Endothelial cell of umbilical vein (primary cell): ENCODE data around the gene TMOD1. TPM values are rescaled to one million over a fixed set of nuclear protein-coding genes. Genes with fewer than 3 reads are reported as not detected.

Source experiments
- BruUV-seq: library from RNA; stranded (reverse); fragments of 400-500 nt; replicated peaks from 2 replicates; lab custom pipeline; 2021; lab: Mats Ljungman, UMichigan
- CTCF ChIA-PET: fragments of 300-600, 350-600 bp; sonication (Branson Sonifier 250); formaldehyde crosslinking; loops from one replicate; lab custom pipeline; 2021; ENCODE audit warnings: antibody characterized with exemption, inconsistent platforms; lab: Charles Lee
- POLR2A ChIA-PET: fragments of 300-600, 350-600 bp; sonication (Branson Sonifier 250); formaldehyde crosslinking; loops from one replicate; lab custom pipeline; 2021; ENCODE audit warnings: antibody characterized with exemption, inconsistent platforms; lab: Charles Lee
- DNase-seq: peaks from one replicate; pipeline ENCODE4 v3.0.0-alpha.2; 2011; ENCODE audit warnings: low read depth, low spot score
- FAIRE-seq: peaks from 2 replicates; lab custom pipeline; 2011; peaks lifted over from hg19 to GRCh38; lab: Jason Lieb, UNC
- H2AFZ ChIP-seq: 2 replicates; pipeline ENCODE4 v1.6.0; 2012; ENCODE audit warnings: low read depth, low read length, control low read depth, inconsistent platforms
- H3K27ac ChIP-seq: 2 replicates; pipeline ENCODE4 v1.5.1; 2011; ENCODE audit warnings: low read depth, mild to moderate bottlenecking, control low read depth, low read length, moderate library complexity; ENCODE audit not compliant: insufficient read depth
- H3K27me3 ChIP-seq, 2 experiments: 2 replicates each; pipeline versions ENCODE4 v1.6.0 to v1.6.1; 2011; ENCODE audit warnings: low read length in 2 of 2, mixed read lengths in 1 of 2; ENCODE audit not compliant: control insufficient read depth in 2 of 2, insufficient read depth in 2 of 2
- H3K36me3 ChIP-seq, 2 experiments: 2 replicates in 1 of 2; 3 replicates in 1 of 2; pipeline ENCODE4 v1.5.1; 2011; ENCODE audit warnings: low read length in 2 of 2, mild to moderate bottlenecking in 1 of 2, moderate library complexity in 1 of 2; ENCODE audit not compliant: control insufficient read depth in 2 of 2, insufficient read depth in 2 of 2; ENCODE audit errors: extremely low read depth in 1 of 2
- H3K4me1 ChIP-seq: 3 replicates; pipeline ENCODE4 v1.5.1; 2011; ENCODE audit warnings: mild to moderate bottlenecking, low read length; ENCODE audit not compliant: control insufficient read depth, insufficient read depth; ENCODE audit errors: extremely low read depth
- H3K4me2 ChIP-seq: 2 replicates; pipeline ENCODE4 v1.6.1; 2011; ENCODE audit warnings: low read length, control low read depth, mixed read lengths; ENCODE audit not compliant: insufficient read depth
- H3K4me3 ChIP-seq, 3 experiments: fragments of 200-600 bp in 1 of 3; sonication (generic), shearing (Covaris generic) in 1 of 3; replicated peaks in 1 of 3; 2 replicates each; pipeline ENCODE4 v1.5.1; 2011 to 2016; ENCODE audit warnings: control low read depth in 3 of 3, low read length in 3 of 3, mild to moderate bottlenecking in 2 of 3, inconsistent platforms in 1 of 3, low read depth in 1 of 3, moderate library complexity in 1 of 3; ENCODE audit not compliant: insufficient read depth in 1 of 3
- H3K79me2 ChIP-seq: 2 replicates; pipeline ENCODE4 v1.6.0; 2012; ENCODE audit warnings: low read length, inconsistent platforms; ENCODE audit not compliant: control insufficient read depth, insufficient read depth
- H3K9ac ChIP-seq: replicated peaks from 2 replicates; pipeline ENCODE3; 2011; ENCODE audit warnings: low read length, control low read depth; ENCODE audit not compliant: insufficient read depth; ENCODE audit errors: extremely low read depth
- H3K9me1 ChIP-seq: replicated peaks from 3 replicates; pipeline ENCODE4 v1.6.0; 2011; ENCODE audit warnings: mild to moderate bottlenecking, low read length; ENCODE audit not compliant: control insufficient read depth, insufficient read depth; ENCODE audit errors: extremely low read depth
- H3K9me3 ChIP-seq: replicated peaks from 2 replicates; pipeline ENCODE4 v1.5.1; 2012; ENCODE audit warnings: low read length, inconsistent platforms; ENCODE audit not compliant: control insufficient read depth, insufficient read depth
- H4K20me1 ChIP-seq: replicated peaks from 2 replicates; pipeline ENCODE3; 2011; ENCODE audit warnings: mild to moderate bottlenecking, low read length; ENCODE audit not compliant: control insufficient read depth, insufficient read depth; ENCODE audit errors: extremely low read depth
- CTCF ChIP-seq, 2 donors: IDR thresholded peaks; 1 replicate in 1 of 2; 2 replicates in 1 of 2; pipeline ENCODE4 v1.5.1; 2011; ENCODE audit warnings: low read length in 2 of 2, mild to moderate bottlenecking in 2 of 2, moderate library complexity in 2 of 2, control low read depth in 1 of 2, inconsistent platforms in 1 of 2, low read depth in 1 of 2; ENCODE audit not compliant: insufficient read depth in 1 of 2; ENCODE audit errors: extremely low read depth in 1 of 2
- EZH2 ChIP-seq: IDR thresholded peaks from 2 replicates; pipeline ENCODE4 v1.6.1; 2012; ENCODE audit warnings: borderline replicate concordance, low read depth, mild to moderate bottlenecking, moderate library complexity, low read length, inconsistent platforms; ENCODE audit not compliant: severe bottlenecking
- FOS ChIP-seq: IDR thresholded peaks from 2 replicates; pipeline ENCODE4 v1.6.1; 2011; ENCODE audit warnings: mild to moderate bottlenecking, low read length, moderate library complexity, borderline replicate concordance; ENCODE audit not compliant: insufficient read depth
- GATA2 ChIP-seq: IDR thresholded peaks from 2 replicates; pipeline ENCODE4 v1.7.0; 2011; ENCODE audit warnings: low read depth, mild to moderate bottlenecking, moderate library complexity, mixed read lengths, low read length; ENCODE audit not compliant: insufficient read length, insufficient read depth
- JUN ChIP-seq: IDR thresholded peaks from 2 replicates; pipeline ENCODE4 v1.6.1; 2011; ENCODE audit warnings: borderline replicate concordance, low read depth; ENCODE audit not compliant: insufficient read length, insufficient read depth
- MYC ChIP-seq: IDR thresholded peaks from one replicate; pipeline ENCODE4 v1.6.1; 2011; ENCODE audit warnings: mild to moderate bottlenecking, low read depth, low read length
- POLR2A ChIP-seq: IDR thresholded peaks from 2 replicates; pipeline ENCODE4 v1.6.1; 2012; ENCODE audit warnings: low read depth, mild to moderate bottlenecking, control low read depth, low read length
- POLR2AphosphoS5 ChIP-seq: IDR thresholded peaks from 2 replicates; pipeline ENCODE4 v1.6.1; 2012; ENCODE audit warnings: low read depth, mild to moderate bottlenecking, control low read depth, low read length, moderate library complexity; ENCODE audit not compliant: insufficient read depth
- dilution Hi-C: fragments of 300-500 bp; cut with MboI; formaldehyde crosslinking; loops from one replicate; pipeline ENCODE4 v1.15.0; 2019; ENCODE audit warnings: low sequenced_read_pairs; ENCODE audit not compliant: extremely low pct_ligation_motif_present
- intact Hi-C: fragments of 100-400 bp; cut with micrococcal nuclease; formaldehyde crosslinking; loops from one replicate; pipeline ENCODE4 v1.10.0; 2022
- polyA plus RNA-seq, 4 experiments: library from polyadenylated mRNA; depleted of rRNA in 3 of 4; stranded (reverse) in 3 of 4; unstranded in 1 of 4; fragments of >200 nt; gene quantifications; 2 replicates each; pipeline versions ENCODE4 v1.2.1 to v1.2.3, GENCODE V29; 2011 to 2012; ENCODE audit warnings: missing spikeins in 1 of 4
- total RNA-seq: library from RNA; stranded (reverse); gene quantifications from 2 replicates; pipeline ENCODE4 v1.2.3, GENCODE V29; 2021
- TF ChIP-seq, protein P1 (sequence below): IDR thresholded peaks from 2 replicates; pipeline ENCODE4 v1.6.1; 2011; ENCODE audit not compliant: insufficient read depth, insufficient read length

Gene TMOD1
- total and polyA plus RNA-seq, 2 donors (not counting 3 experiments of a cell fraction or from before 2014, with no cell fraction given) = 0.26 to 1.4 TPM

GRCh38 chr9:97487861-97488260 lies 13.6 kb upstream of the TMOD1 start:
- ChIA-PET CTCF (interaction anchor here (1.7 to 4.4 kb wide), 4 partner anchors 13 to 128 kb away, joined by 5 to 32 read pairs (median 13); partner anchors contain the start of gene TMOD1), POLR2A (no interaction called here)
- H3K4me1 ChIP-seq = no peaks in the 10 kb centered on the region
- no peak overlapping the region for H3K4me2 ChIP-seq
- no peaks in the 10 kb centered on the region for H4K20me1 ChIP-seq
- H3K36me3 ChIP-seq = no peaks in the 10 kb centered on the region
- TF ChIP-seq POLR2A (no peak), CTCF (IDR thresholded peaks at IDR 0.05; ENCODE audit: extremely low read depth in 1 of 2, insufficient read depth in 1 of 2, low read depth in 1 of 2, low read length in 2 of 2) (no peak), MYC (no peak), POLR2AphosphoS5 (no peak), GATA2 (no peak), FOS (no peak), JUN (no peak), EZH2 (no peak)
- TF ChIP-seq, protein P1, sequence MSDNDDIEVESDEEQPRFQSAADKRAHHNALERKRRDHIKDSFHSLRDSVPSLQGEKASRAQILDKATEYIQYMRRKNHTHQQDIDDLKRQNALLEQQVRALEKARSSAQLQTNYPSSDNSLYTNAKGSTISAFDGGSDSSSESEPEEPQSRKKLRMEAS = no peak
- H3K79me2 ChIP-seq = no peaks in the 10 kb centered on the region
- H3K9me3 ChIP-seq = no peaks in the 10 kb centered on the region
- intact Hi-C loops = no loop called here
- H3K9me1 ChIP-seq = no peaks in the 10 kb centered on the region
- no TSS peak for BruUV-seq
- no peak overlapping the region for H3K27ac ChIP-seq
- no peak overlapping the region for H2AFZ ChIP-seq
- no peak overlapping the region for H3K4me3 ChIP-seq
- dilution Hi-C loops = no loop called here
- DNase-seq (no peak), FAIRE-seq (no peak)
- H3K9ac ChIP-seq = no peak overlapping the region
- no peaks in the 10 kb centered on the region for H3K27me3 ChIP-seq
